Hair follicle dermal papilla cell (primary cell): ENCODE results near the gene HLA-B. TPM values are rescaled to one million over a fixed set of nuclear protein-coding genes. Genes with fewer than 3 reads are reported as not detected.

ENCODE experiments used
- small RNA-seq: library from RNA; depleted of rRNA; stranded (forward); fragments of <200 nt; gene quantifications from one replicate; pipeline ENCODE3, GENCODE V24; 2012
- total RNA-seq: library from RNA; depleted of rRNA; stranded (reverse); fragments of >200 nt; gene quantifications from 2 replicates; pipeline ENCODE4 v1.2.3, GENCODE V29; 2012

The HLA-B gene
- 380 and 623 TPM in 2 replicates for total RNA-seq

DNA sequence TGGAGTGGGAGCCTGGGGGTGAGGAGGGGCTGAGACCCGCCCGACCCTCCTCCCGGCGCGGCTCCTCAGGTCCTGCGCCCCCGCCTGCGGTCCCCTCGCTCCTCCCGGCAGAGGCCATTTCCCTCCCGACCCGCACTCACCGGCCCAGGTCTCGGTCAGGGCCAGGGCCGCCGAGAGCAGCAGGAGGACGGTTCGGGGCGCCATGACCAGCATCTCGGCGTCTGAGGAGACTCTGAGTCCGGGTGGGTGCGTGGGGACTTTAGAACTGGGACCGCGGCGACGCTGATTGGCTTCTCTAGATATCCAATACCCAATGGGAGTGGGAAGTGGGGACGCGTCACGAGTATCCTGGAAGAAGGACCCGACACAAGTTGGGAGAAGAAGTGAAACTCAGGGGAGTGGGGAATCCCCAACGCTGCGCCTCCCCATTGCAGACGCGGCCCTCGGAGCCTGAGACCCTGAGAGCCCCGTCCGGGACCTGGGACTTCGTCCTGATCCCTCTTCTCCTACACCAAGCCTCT lies at the start of gene HLA-B:
HLA-B (minus strand) TSS at position 234 of the 521 bp plus-strand sequence; CDS start at position 213, 21 bp downstream.

GRCh38 chr6:31403283-31404060 lies 46.5 kb upstream of the HLA-B start, which contains the start of gene MICA:
TSS of gene MICA (plus strand) at chr6:31403595. CDS start at chr6:31403633, 38 bp downstream.

Small RNA genes within 50 kb of the gene (small RNA-seq; reads per million reads assigned to genes)
- gene HLA-S (not detected), gene MIR6891 (not detected), gene RF00019 (not detected), gene RNU6-283P (not detected)

Other genes starting within 250 kb of the HLA-B start
- gene C6orf15, start 244.6 kb downstream of the HLA-B start, total RNA-seq: not detected in 2 replicates
- gene PSORS1C1, start 242.4 kb downstream of the HLA-B start, total RNA-seq: 1.6 and 2.7 TPM in 2 replicates
- gene CDSN, start 236.7 kb downstream of the HLA-B start, total RNA-seq: not detected in 2 replicates
- gene PSORS1C2, start 218.1 kb downstream of the HLA-B start, total RNA-seq: not detected in 2 replicates
- gene CCHCR1, start 199.4 kb downstream of the HLA-B start, total RNA-seq: 15.7 and 17.0 TPM in 2 replicates
- gene TCF19, start 198.6 kb downstream of the HLA-B start, total RNA-seq: 4.5 and 5.0 TPM in 2 replicates
- 0.61 TPM in 1 of 2 replicates, not detected in the other for gene POU5F1, start 186.5 kb downstream of the HLA-B start, total RNA-seq
- gene HLA-C, start 85.1 kb downstream of the HLA-B start, total RNA-seq: 128 and 530 TPM in 2 replicates
- 25.7 and 27.1 TPM in 2 replicates for gene MICA, start 46.4 kb upstream of the HLA-B start, total RNA-seq
- 12.9 and 15.9 TPM in 2 replicates for gene MICB, start 141.0 kb upstream of the HLA-B start, total RNA-seq
- not detected in 2 replicates for gene MCCD1, start 171.8 kb upstream of the HLA-B start, total RNA-seq
- gene DDX39B, start 184.8 kb upstream of the HLA-B start, total RNA-seq: 309 and 338 TPM in 2 replicates
- 3.4 and 5.7 TPM in 2 replicates for gene ATP6V1G2, start 189.4 kb upstream of the HLA-B start, total RNA-seq
- gene NFKBIL1, start 190.4 kb upstream of the HLA-B start, total RNA-seq: 23.2 and 33.2 TPM in 2 replicates
- not detected in 2 replicates for gene LTA, start 215.1 kb upstream of the HLA-B start, total RNA-seq
- 0.16 TPM in 1 of 2 replicates, not detected in the other for gene TNF, start 218.4 kb upstream of the HLA-B start, total RNA-seq
- gene LTB, start 225.2 kb upstream of the HLA-B start, total RNA-seq: not detected in 2 replicates
- not detected in 2 replicates for gene LST1, start 229.1 kb upstream of the HLA-B start, total RNA-seq
- gene NCR3, start 235.8 kb upstream of the HLA-B start, total RNA-seq: not detected in 2 replicates